Body of pancreas (tissue), 4 donors: ENCODE measurements around the gene ITPK1. TPM values are rescaled to one million over a fixed set of nuclear protein-coding genes. Genes with fewer than 3 reads are reported as not detected.

ENCODE experiments used
- ATAC-seq: fragments of 150-250 bp; one replicate; pipeline ENCODE4 v1.9.1; 2016
- DNase-seq, 4 donors: peaks; one replicate each; pipeline ENCODE4 v3.0.0-alpha.2; 2019
- H3K27ac ChIP-seq, 4 donors: fragments of 200-600 bp; sonication (generic); 1 replicate in 3 of 4; 2 replicates in 1 of 4; pipeline versions ENCODE4 v1.5.1 to v1.6.1; 2016 to 2019; ENCODE audit warnings: mild to moderate bottlenecking in 1 of 4, mixed read lengths in 1 of 4, moderate library complexity in 1 of 4
- H3K27me3 ChIP-seq, 2 donors: fragments of 200-600 bp; sonication (generic); one replicate each; pipeline ENCODE4 v1.6.0; 2016; ENCODE audit warnings: mild to moderate bottlenecking in 1 of 2
- H3K36me3 ChIP-seq, 2 donors: fragments of 200-600 bp; sonication (generic); replicated peaks in 1 of 2; 2 replicates each; pipeline ENCODE4 v1.5.1; 2016; ENCODE audit warnings: low read depth in 2 of 2; ENCODE audit not compliant: insufficient read depth in 1 of 2
- H3K4me1 ChIP-seq: fragments of 200-600 bp; sonication (generic); one replicate; pipeline ENCODE4 v1.6.0; 2016
- H3K4me3 ChIP-seq, 2 donors: fragments of 200-600 bp; sonication (generic); 1 replicate in 1 of 2; 2 replicates in 1 of 2; pipeline ENCODE4 v1.5.1; 2016 to 2019
- H3K9me3 ChIP-seq, 3 donors: fragments of 200-600 bp; sonication (generic); 1 replicate in 2 of 3; 2 replicates in 1 of 3; pipeline ENCODE4 v1.5.1; 2016
- POLR2A ChIP-seq, 3 donors: fragments of 450-650 bp; IDR thresholded peaks; one replicate each; pipeline ENCODE4 v1.6.1; 2016; ENCODE audit warnings: antibody characterized with exemption in 3 of 3, mild to moderate bottlenecking in 2 of 3
- WGBS, 2 donors: methylation state at CpG; one replicate each; pipeline ENCODE4 v1.1.5; 2017; 5-methylcytosine and 5-hydroxymethylcytosine counted together
- intact Hi-C: fragments of 100-400 bp; cut with DNase I; formaldehyde crosslinking; loops from one replicate; pipeline ENCODE4 v1.15.1; 2023
- total RNA-seq, 2 donors: library from RNA; depleted of rRNA; stranded (reverse); fragments of >200 nt; gene quantifications; one replicate each; pipeline ENCODE4 v1.1.0, GENCODE V29; 2016
- TF ChIP-seq, protein P1 (sequence below), 7 experiments: fragments of 450-650 bp in 4 of 7; fragments of 200-600 bp in 3 of 7; sonication (generic) in 3 of 7; IDR thresholded peaks; one replicate each; pipeline ENCODE4 v1.5.1; 2016 to 2019; ENCODE audit warnings: antibody characterized with exemption in 7 of 7

ITPK1 gene
- total RNA-seq, 2 donors from 2014 or later: 30.1 to 32.6 TPM

- H3K4me1 ChIP-seq: no peaks in the 10 kb centered on the region
- H3K9me3 ChIP-seq: no peaks in the 10 kb centered on the region
- peak in 2 of 4 donors; percentile 26 to 28 for DNase-seq
- 60 to 69% methylated on average over 12 to 14 of the region's 14 CpGs for WGBS, 2 donors
- intact Hi-C loops: no loop called here
- H3K27ac ChIP-seq: no peak overlapping the region
- H3K36me3 ChIP-seq: no peaks in the 10 kb centered on the region
- H3K27me3 ChIP-seq: no peaks in the 10 kb centered on the region
- H3K4me3 ChIP-seq: no peak overlapping the region
- ATAC-seq: no peak
- TF ChIP-seq POLR2A (IDR thresholded peaks at IDR 0.05): no peak
- TF ChIP-seq, protein P1, sequence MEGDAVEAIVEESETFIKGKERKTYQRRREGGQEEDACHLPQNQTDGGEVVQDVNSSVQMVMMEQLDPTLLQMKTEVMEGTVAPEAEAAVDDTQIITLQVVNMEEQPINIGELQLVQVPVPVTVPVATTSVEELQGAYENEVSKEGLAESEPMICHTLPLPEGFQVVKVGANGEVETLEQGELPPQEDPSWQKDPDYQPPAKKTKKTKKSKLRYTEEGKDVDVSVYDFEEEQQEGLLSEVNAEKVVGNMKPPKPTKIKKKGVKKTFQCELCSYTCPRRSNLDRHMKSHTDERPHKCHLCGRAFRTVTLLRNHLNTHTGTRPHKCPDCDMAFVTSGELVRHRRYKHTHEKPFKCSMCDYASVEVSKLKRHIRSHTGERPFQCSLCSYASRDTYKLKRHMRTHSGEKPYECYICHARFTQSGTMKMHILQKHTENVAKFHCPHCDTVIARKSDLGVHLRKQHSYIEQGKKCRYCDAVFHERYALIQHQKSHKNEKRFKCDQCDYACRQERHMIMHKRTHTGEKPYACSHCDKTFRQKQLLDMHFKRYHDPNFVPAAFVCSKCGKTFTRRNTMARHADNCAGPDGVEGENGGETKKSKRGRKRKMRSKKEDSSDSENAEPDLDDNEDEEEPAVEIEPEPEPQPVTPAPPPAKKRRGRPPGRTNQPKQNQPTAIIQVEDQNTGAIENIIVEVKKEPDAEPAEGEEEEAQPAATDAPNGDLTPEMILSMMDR (IDR thresholded peaks at IDR 0.05): no peak
Measured at GRCh38 chr14:92917041-92917940, 198.4 kb downstream of the ITPK1 start.

- Histone ChIP-seq H3K4me1 (no peaks in the 10 kb centered on the region), H3K9me3 (no peaks in the 10 kb centered on the region), H3K27me3 (no peaks in the 10 kb centered on the region), H3K36me3 (no peaks in the 10 kb centered on the region), H3K27ac (no peak overlapping the region), H3K4me3 (no peak overlapping the region)
- TF ChIP-seq, protein P1 (IDR thresholded peaks at IDR 0.05): no peak
- TF ChIP-seq POLR2A (IDR thresholded peaks at IDR 0.05): no peak
- DNase-seq: no peak
- intact Hi-C loops: no loop called here
- 74 to 78% methylated on average over 4 of the region's 4 CpGs for WGBS, 2 donors
- no peak for ATAC-seq
Measured at GRCh38 chr14:92916201-92916600, 199.5 kb downstream of the ITPK1 start.

- H3K27me3 ChIP-seq: no peaks in the 10 kb centered on the region
- ATAC-seq (no peak), DNase-seq (peak in 2 of 4 donors; percentile 37 to 57)
- H3K4me1 ChIP-seq: no peaks in the 10 kb centered on the region
- no peaks in the 10 kb centered on the region for H3K9me3 ChIP-seq
- 11 to 14% methylated on average over 7 of the region's 7 CpGs for WGBS, 2 donors
- intact Hi-C loops: no loop called here
- TF ChIP-seq, protein P1 (IDR thresholded peaks at IDR 0.05): no peak
- TF ChIP-seq POLR2A (IDR thresholded peaks at IDR 0.05): no peak
- H3K4me3 ChIP-seq: no peak overlapping the region
- no peak overlapping the region for H3K27ac ChIP-seq
- H3K36me3 ChIP-seq: no peaks in the 10 kb centered on the region
Measured at GRCh38 chr14:92914087-92914656, 201.6 kb downstream of the ITPK1 start.

DNA sequence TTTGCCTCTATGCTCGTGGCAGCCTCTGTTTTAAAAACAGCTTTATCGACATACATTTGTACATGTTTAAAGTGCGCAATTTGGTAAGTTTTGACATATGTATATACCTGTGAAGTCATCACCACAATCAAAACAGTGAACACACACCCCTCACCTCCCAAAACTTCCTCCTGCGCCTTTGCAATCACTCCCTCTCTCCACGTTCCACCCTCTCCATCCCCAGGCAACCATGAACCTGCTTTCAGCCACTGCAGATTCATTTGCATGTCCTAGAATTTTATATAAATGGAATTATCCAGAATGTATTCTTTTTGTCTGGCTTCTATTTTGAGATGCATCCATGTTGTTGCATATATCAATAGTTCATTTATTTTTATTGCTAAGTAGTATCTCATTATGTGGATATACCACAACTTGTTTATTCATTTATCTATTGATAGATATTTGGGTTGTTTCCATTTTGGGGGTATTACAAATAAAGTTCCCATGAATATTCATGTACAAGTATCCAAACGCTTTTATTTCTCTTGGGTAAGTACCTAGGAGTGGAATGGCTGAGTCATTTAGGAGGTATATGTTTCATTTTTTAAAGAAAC, 208.3 kb downstream of the ITPK1 start:
- no peaks in the 10 kb centered on the region for H3K4me1 ChIP-seq
- DNase-seq: no peak
- TF ChIP-seq POLR2A (IDR thresholded peaks at IDR 0.05): no peak
- TF ChIP-seq, protein P1 (IDR thresholded peaks at IDR 0.05): no peak
- ATAC-seq: no peak
- H3K27ac ChIP-seq: no peak overlapping the region
- H3K36me3 ChIP-seq: no peaks in the 10 kb centered on the region
- 70 to 76% methylated on average over 6 of the region's 6 CpGs for WGBS, 2 donors
- H3K27me3 ChIP-seq: no peaks in the 10 kb centered on the region
- no peaks in the 10 kb centered on the region for H3K9me3 ChIP-seq
- H3K4me3 ChIP-seq: no peak overlapping the region
- intact Hi-C loops: no loop called here
